Upper lobe of left lung (tissue), 4 donors: Measurements from ENCODE around the gene FUT8.

Experiments used
- POLR2A ChIP-seq, 4 donors: fragments of 450-650 bp; IDR thresholded peaks; one replicate each; pipeline ENCODE4 v1.5.1; 2016 to 2017; ENCODE audit warnings: antibody characterized with exemption in 4 of 4, mild to moderate bottlenecking in 2 of 4
- POLR2AphosphoS5 ChIP-seq, 2 donors: sonication (generic); formaldehyde crosslinking; IDR thresholded peaks; one replicate each; pipeline ENCODE4 v1.5.1; 2017; ENCODE audit warnings: antibody characterized with exemption in 2 of 2
- TF ChIP-seq, protein P1 (sequence below), 6 experiments: fragments of 450-650 bp in 4 of 6; fragments of 200-600 bp in 2 of 6; sonication (generic) in 2 of 6; IDR thresholded peaks; one replicate each; pipeline ENCODE4 v1.5.1; 2016 to 2019; ENCODE audit warnings: antibody characterized with exemption in 6 of 6

DNA sequence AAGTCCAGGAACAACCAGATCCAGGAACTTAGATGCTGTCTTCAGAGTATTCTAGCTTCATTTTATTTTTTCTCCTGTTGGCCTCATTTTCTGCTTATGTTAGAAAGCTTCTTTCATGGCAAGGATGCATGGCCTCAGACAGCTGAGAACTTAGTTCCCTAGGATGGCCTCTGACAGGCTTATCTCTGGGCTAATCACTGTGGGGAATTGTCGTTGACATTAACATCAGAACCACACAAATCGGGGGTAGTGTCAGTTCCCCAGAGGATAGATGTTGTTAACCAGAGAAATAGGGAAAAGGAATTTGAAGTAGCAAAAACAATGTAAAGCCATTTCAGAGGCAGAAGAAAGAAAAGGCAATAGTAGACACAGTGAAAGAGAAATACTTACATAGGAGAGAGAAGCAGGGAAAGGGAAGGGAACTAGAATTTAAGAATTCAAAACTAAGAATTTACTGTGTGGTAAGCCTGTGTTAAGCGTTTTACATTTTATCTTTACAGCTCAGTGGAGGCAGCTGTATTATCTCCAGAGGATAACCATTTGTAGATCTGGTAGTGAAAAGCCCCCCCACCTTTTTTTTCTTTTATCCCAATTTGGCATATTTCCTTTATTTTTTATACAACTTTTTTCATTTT, 21.8 kb downstream of the FUT8 start:
- TF ChIP-seq, protein P1, sequence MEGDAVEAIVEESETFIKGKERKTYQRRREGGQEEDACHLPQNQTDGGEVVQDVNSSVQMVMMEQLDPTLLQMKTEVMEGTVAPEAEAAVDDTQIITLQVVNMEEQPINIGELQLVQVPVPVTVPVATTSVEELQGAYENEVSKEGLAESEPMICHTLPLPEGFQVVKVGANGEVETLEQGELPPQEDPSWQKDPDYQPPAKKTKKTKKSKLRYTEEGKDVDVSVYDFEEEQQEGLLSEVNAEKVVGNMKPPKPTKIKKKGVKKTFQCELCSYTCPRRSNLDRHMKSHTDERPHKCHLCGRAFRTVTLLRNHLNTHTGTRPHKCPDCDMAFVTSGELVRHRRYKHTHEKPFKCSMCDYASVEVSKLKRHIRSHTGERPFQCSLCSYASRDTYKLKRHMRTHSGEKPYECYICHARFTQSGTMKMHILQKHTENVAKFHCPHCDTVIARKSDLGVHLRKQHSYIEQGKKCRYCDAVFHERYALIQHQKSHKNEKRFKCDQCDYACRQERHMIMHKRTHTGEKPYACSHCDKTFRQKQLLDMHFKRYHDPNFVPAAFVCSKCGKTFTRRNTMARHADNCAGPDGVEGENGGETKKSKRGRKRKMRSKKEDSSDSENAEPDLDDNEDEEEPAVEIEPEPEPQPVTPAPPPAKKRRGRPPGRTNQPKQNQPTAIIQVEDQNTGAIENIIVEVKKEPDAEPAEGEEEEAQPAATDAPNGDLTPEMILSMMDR (IDR thresholded peaks at IDR 0.05), result no peak
- no peak for TF ChIP-seq POLR2AphosphoS5 (IDR thresholded peaks at IDR 0.05)
- no peak for TF ChIP-seq POLR2A (IDR thresholded peaks at IDR 0.05)
